Progenitor cell of endocrine pancreas (in vitro differentiated cells): Measurements from ENCODE around the gene ALPL. TPM values are rescaled to one million over a fixed set of nuclear protein-coding genes. Genes with fewer than 3 reads are reported as not detected.
"Not testable (repeated sequence)": the region's sequence is repeated elsewhere in the genome, so short reads cannot be mapped to it uniquely, and the experiment has no call there.

Experiments used
- DNase-seq: peaks from one replicate; pipeline ENCODE4 v3.0.0; 2021; ENCODE audit warnings: low spot score; ENCODE audit not compliant: unreplicated experiment
- H3K27ac Mint-ChIP-seq: 2 replicates; pipeline ENCODE4 v1.8.0; 2021; ENCODE audit warnings: mild to moderate bottlenecking, moderate library complexity, mixed read lengths
- H3K27me3 Mint-ChIP-seq: 2 replicates; pipeline ENCODE4 v1.8.0; 2021; ENCODE audit warnings: mixed read lengths
- H3K36me3 Mint-ChIP-seq: 2 replicates; pipeline ENCODE4 v1.8.0; 2022; ENCODE audit warnings: mixed read lengths; ENCODE audit not compliant: insufficient read depth
- H3K4me1 Mint-ChIP-seq: 2 replicates; pipeline ENCODE4 v1.8.0; 2021; ENCODE audit warnings: low read depth, mixed read lengths
- H3K4me3 Mint-ChIP-seq: 2 replicates; pipeline ENCODE4 v1.8.0; 2021; ENCODE audit warnings: low read depth, mild to moderate bottlenecking, moderate library complexity, mixed read lengths
- H3K9me3 Mint-ChIP-seq: 2 replicates; pipeline ENCODE4 v1.8.0; 2021; ENCODE audit warnings: low read depth, mixed read lengths
- long read RNA-seq: library from polyadenylated mRNA; unstranded; transcript quantifications from one replicate; pipeline ENCODE4 v2.0.0, GENCODE V29; 2020
- total RNA-seq: library from RNA; stranded (reverse); gene quantifications from 2 replicates; pipeline ENCODE4 v1.2.1, GENCODE V29; 2021
- TF ChIP-seq, protein P1 (sequence below): fragments of 200-600 bp; sonication (generic); IDR thresholded peaks from one replicate; pipeline ENCODE4 v1.5.0; 2021; ENCODE audit warnings: antibody characterized with exemption, mild to moderate bottlenecking; ENCODE audit not compliant: unreplicated experiment

Gene ALPL
- 18.8 and 19.8 TPM in 2 replicates for total RNA-seq
- long read RNA-seq, transcript ALPL-204 (12 exons, 2,589 nt) = major isoform, 20 of 26 reads
- long read RNA-seq, partial matches to known transcripts = 2 of 26 reads
- long read RNA-seq, other reads (novel, unspliced or antisense) = 2 of 26 reads

DNA sequence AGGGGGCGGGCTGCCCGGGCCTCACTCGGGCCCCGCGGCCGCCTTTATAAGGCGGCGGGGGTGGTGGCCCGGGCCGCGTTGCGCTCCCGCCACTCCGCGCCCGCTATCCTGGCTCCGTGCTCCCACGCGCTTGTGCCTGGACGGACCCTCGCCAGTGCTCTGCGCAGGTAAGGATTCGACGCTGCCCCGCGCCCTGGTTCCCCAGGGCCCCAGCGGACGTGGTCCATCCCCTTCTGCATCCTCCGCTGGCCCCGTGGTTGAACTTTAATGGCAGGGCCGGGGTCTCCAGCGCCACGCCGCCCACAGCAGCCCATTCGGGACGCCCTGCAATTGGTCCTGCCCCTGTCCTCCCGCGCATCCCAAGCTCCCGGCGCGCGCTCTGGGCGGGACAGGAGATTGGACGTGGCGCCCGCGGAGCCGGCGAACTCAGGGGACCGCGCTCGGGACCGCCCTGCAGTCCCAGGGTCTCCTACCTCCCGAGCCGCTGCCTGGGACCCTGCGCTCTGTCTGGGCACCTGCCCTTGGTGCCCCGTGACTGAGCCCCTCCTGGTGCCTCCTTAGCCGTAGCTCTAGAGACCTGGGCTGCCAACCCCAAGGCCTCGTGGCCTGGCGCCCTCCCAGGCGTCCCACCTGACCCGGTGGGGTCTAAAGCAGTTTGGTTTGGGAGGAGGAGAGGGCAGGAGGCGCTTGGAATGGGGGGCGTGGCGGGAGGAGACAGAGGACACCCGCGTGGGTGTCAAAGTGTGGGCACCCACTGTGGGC is at the start of gene ALPL:
Gene ALPL, plus strand, starts transcription at position 73 of the 762 bp plus-strand sequence. CDS start 44,659 bp downstream, outside the sequence.
- Mint-ChIP-seq H3K36me3 (no peaks in the 10 kb centered on the region), H3K4me3 (peak within 1 kb of the TSS; percentile 60), H3K9me3 (no peaks in the 10 kb centered on the region), H3K4me1 (peaks cover 7% of the 10 kb centered on the region), H3K27ac (peak within 1 kb of the TSS; percentile 0), H3K27me3 (peaks cover 46% of the 10 kb centered on the region)
- TF ChIP-seq, protein P1, sequence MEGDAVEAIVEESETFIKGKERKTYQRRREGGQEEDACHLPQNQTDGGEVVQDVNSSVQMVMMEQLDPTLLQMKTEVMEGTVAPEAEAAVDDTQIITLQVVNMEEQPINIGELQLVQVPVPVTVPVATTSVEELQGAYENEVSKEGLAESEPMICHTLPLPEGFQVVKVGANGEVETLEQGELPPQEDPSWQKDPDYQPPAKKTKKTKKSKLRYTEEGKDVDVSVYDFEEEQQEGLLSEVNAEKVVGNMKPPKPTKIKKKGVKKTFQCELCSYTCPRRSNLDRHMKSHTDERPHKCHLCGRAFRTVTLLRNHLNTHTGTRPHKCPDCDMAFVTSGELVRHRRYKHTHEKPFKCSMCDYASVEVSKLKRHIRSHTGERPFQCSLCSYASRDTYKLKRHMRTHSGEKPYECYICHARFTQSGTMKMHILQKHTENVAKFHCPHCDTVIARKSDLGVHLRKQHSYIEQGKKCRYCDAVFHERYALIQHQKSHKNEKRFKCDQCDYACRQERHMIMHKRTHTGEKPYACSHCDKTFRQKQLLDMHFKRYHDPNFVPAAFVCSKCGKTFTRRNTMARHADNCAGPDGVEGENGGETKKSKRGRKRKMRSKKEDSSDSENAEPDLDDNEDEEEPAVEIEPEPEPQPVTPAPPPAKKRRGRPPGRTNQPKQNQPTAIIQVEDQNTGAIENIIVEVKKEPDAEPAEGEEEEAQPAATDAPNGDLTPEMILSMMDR = no peak
- DNase-seq = no peak

DNA sequence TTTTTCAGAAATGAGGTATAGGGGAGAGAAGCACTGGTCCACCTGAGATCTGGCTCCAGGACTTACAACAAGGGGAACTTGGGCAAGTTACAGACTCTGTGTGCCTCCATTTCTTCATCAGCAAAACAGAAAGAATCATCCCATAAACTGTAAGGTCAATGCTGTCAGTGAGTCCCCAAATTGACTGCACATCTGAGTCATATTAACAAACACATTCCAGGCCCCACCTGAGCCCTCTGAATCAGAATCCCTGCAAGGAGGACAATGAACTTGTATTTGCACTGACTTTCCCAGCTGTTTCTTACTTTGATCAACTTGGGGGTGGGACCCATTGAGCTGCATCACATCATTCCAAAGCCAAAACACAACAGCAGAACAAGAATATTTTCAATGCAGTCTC is 44.1 kb upstream of the ALPL start:
- not testable (repeated sequence) for H3K4me3 Mint-ChIP-seq, H3K36me3 Mint-ChIP-seq, H3K27me3 Mint-ChIP-seq

DNA sequence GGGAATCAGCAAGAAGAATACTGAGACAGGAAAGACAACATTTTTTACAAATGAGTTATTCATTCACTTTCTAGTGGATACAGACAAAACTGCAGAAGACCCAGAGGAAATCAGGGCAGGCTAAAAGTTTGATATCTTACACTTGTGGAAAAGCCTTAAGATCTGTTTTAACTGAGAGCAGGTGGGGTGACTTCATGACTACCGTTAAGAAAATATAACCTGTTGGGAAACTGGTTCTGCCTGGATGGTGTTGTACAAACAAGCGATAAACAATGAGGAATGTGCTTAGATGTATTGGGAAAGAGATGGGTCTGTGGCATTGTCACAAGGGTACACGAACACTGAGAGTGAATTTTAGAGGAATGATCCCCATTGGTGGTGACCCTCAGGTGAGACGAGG is 41.3 kb upstream of the ALPL start:
- H3K4me3 Mint-ChIP-seq, H3K27me3 Mint-ChIP-seq, DNase-seq, H3K4me1 Mint-ChIP-seq, H3K27ac Mint-ChIP-seq, H3K9me3 Mint-ChIP-seq: not testable (repeated sequence)
- H3K36me3 Mint-ChIP-seq = peaks cover 16% of the 10 kb centered on the region

More for the DNA sequence above, 44.1 kb upstream of the ALPL start:
- DNase-seq, H3K4me1 Mint-ChIP-seq, H3K27ac Mint-ChIP-seq, H3K9me3 Mint-ChIP-seq: not testable (repeated sequence)

DNA sequence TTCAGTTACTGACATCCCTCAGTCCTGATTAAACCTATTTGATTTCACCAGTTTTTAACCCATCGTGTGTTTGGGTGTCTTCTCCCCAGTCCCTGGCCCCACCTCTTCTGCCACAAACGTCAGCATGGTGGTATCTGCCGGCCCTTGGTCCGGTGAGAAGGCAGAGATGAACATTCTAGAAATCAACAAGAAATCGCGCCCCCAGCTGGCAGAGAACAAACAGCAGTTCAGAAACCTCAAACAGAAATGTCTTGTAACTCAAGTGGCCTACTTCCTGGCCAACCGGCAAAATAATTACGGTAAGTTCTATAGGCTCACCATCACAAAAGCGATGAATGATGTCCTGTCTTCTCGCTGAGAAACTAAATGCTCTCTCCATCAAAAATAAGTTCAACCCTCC is 40.6 kb upstream of the ALPL start:
- no peaks in the 10 kb centered on the region for H3K27me3 Mint-ChIP-seq
- H3K27ac Mint-ChIP-seq = no peak overlapping the region
- peaks cover 5% of the 10 kb centered on the region for H3K4me1 Mint-ChIP-seq
- TF ChIP-seq, protein P1 = peak; percentile 46
- no peaks in the 10 kb centered on the region for H3K9me3 Mint-ChIP-seq
- no peak overlapping the region for H3K4me3 Mint-ChIP-seq
- DNase-seq = no peak
- H3K36me3 Mint-ChIP-seq = peaks cover 18% of the 10 kb centered on the region

DNA sequence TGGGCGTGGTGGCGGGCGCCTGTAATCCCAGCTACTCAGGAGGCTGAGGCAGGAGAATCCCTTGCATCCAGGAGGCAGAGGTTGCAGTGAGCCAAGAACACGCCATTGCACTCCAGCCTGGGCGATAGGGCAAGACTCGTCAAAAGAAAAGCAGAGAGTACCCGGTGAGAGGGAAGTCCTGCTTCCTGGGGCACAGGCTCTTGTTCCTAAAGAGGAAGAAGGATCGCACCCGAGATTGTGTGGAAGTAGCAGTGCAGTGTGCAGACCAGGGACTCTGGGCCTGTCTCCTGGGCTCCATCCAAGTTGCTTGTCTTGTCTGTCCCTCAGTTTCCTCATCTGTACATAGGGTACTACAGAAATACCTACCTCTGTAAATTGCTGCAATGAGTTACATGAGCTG is 39.6 kb upstream of the ALPL start:
- no peak overlapping the region for H3K4me3 Mint-ChIP-seq
- H3K36me3 Mint-ChIP-seq = peaks cover 18% of the 10 kb centered on the region
- H3K4me1 Mint-ChIP-seq = peaks cover 5% of the 10 kb centered on the region
- TF ChIP-seq, protein P1 = no peak
- H3K27me3 Mint-ChIP-seq = no peaks in the 10 kb centered on the region
- H3K27ac Mint-ChIP-seq = no peak overlapping the region
- no peaks in the 10 kb centered on the region for H3K9me3 Mint-ChIP-seq
- no peak for DNase-seq

DNA sequence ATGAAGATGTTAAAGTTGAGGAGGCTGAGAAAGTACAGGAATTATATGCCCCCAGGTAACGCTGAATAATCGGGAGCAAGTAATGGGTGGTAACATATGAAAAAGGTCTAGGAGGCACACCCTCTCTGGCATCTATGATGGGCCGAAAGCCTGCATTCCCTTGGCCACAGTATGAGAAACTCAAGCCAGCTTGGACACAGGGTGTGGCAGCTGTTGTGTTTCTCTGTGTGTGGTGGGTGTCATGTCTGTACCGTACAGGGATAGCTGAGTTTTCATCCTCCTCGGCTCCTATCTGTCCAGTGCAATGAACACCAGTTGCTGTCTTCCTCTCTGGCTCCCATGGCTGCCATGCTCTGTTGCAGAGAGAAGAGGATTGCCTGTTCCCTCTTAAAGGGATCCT is 36.4 kb upstream of the ALPL start:
- TF ChIP-seq, protein P1 = no peak
- H3K36me3 Mint-ChIP-seq = peaks cover 21% of the 10 kb centered on the region
- H3K4me3 Mint-ChIP-seq = no peak overlapping the region
- no peak overlapping the region for H3K27ac Mint-ChIP-seq
- no peaks in the 10 kb centered on the region for H3K27me3 Mint-ChIP-seq
- DNase-seq = no peak
- H3K9me3 Mint-ChIP-seq = no peaks in the 10 kb centered on the region
- peaks cover 7% of the 10 kb centered on the region for H3K4me1 Mint-ChIP-seq
